ENCODE data around the gene UBXN4. TPM values are rescaled to one million over a fixed set of nuclear protein-coding genes. Genes with fewer than 3 reads are reported as not detected.
"Not testable (repeated sequence)": the region's sequence is repeated elsewhere in the genome, so short reads cannot be mapped to it uniquely, and the experiment has no call there.

UBXN4 gene
- total and polyA plus RNA-seq, 7 experiments from 2014 or later: 83.7 to 158 (median 116) TPM

GRCh38 chr2:135807874-135808273, 66.2 kb downstream of the UBXN4 start:
- H3K4me1 Mint-ChIP-seq; DNase-seq; H3K27ac ChIP-seq (ENCODE audit: low read depth, low read length); CTCF ChIA-PET; H3K4me1 ChIP-seq (ENCODE audit: control insufficient read depth in 2 of 2, insufficient read depth in 2 of 2, low read length in 2 of 2); H3K27me3 Mint-ChIP-seq; intact Hi-C loops (cut with micrococcal nuclease); H3K4me3 Mint-ChIP-seq; POLR2A ChIA-PET; H3K4me3 ChIP-seq (ENCODE audit: low read length); H3K9me3 ChIP-seq (ENCODE audit: control insufficient read depth in 2 of 3, low read length in 3 of 3); H3K27ac Mint-ChIP-seq; H3K9me3 Mint-ChIP-seq; H3K36me3 ChIP-seq (ENCODE audit: control insufficient read depth in 2 of 3, insufficient read depth in 3 of 3, low read length in 3 of 3); ATAC-seq; H3K27me3 ChIP-seq (ENCODE audit: control insufficient read depth in 2 of 2, insufficient read depth in 2 of 2, low read length in 2 of 2): not testable (repeated sequence)
- peaks cover 0 to 19% (median 0%) of the 10 kb centered on the region in 5 donors for H3K36me3 Mint-ChIP-seq

GRCh38 chr2:135812907-135813511, 71.4 kb downstream of the UBXN4 start:
- Histone ChIP-seq H3K4me3 (ENCODE audit: low read length) (no peak overlapping the region), H3K9me3 (ENCODE audit: control insufficient read depth in 2 of 3, low read length in 3 of 3) (no peaks in the 10 kb centered on the region), H3K4me1 (ENCODE audit: control insufficient read depth in 2 of 2, insufficient read depth in 2 of 2, low read length in 2 of 2) (no peaks in the 10 kb centered on the region), H3K27ac (ENCODE audit: low read depth, low read length) (no peak overlapping the region), H3K27me3 (ENCODE audit: control insufficient read depth in 2 of 2, insufficient read depth in 2 of 2, low read length in 2 of 2) (no peaks in the 10 kb centered on the region), H3K36me3 (ENCODE audit: control insufficient read depth in 2 of 3, insufficient read depth in 3 of 3, low read length in 3 of 3) (no peaks in the 10 kb centered on the region)
- no peak for ATAC-seq
- DNase-seq: no peak
- Mint-ChIP-seq H3K4me3 (no peak overlapping the region), H3K27me3 (no peaks in the 10 kb centered on the region), H3K36me3 (peaks cover 0 to 29% (median 0%) of the 10 kb centered on the region in 5 donors), H3K27ac (peak overlapping the region in 1 of 9 donors; percentile 51), H3K9me3 (peaks cover 0 to 13% (median 0%) of the 10 kb centered on the region in 11 donors), H3K4me1 (peaks cover 0 to 6% (median 0%) of the 10 kb centered on the region in 7 donors)
- CTCF ChIA-PET: no interaction called here
- POLR2A ChIA-PET: no interaction called here
- intact Hi-C loops (cut with micrococcal nuclease): no loop called here

GRCh38 chr2:135815269-135815668, 73.6 kb downstream of the UBXN4 start:
- no peak for ATAC-seq
- POLR2A ChIA-PET: no interaction called here
- CTCF ChIA-PET: interaction anchor here (1.2 kb wide), 1 partner anchor 9 kb away, joined by 4 read pairs; no protein-coding TSS in a partner anchor

GRCh38 chr2:135817466-135817865, 75.8 kb downstream of the UBXN4 start:
- Mint-ChIP-seq H3K9me3 (peaks cover 0 to 13% (median 3%) of the 10 kb centered on the region in 11 donors), H3K4me3 (no peak overlapping the region), H3K27ac (no peak overlapping the region), H3K36me3 (peaks cover 0 to 31% (median 0%) of the 10 kb centered on the region in 5 donors), H3K27me3 (no peaks in the 10 kb centered on the region), H3K4me1 (peaks cover 7 to 38% (median 24%) of the 10 kb centered on the region in 7 donors)
- Histone ChIP-seq H3K27me3 (ENCODE audit: control insufficient read depth in 2 of 2, insufficient read depth in 2 of 2, low read length in 2 of 2) (no peaks in the 10 kb centered on the region), H3K36me3 (ENCODE audit: control insufficient read depth in 2 of 3, insufficient read depth in 3 of 3, low read length in 3 of 3) (no peaks in the 10 kb centered on the region), H3K27ac (ENCODE audit: low read depth, low read length) (no peak overlapping the region), H3K9me3 (ENCODE audit: control insufficient read depth in 2 of 3, low read length in 3 of 3) (peaks cover 0 to 2% (median 0%) of the 10 kb centered on the region in 3 experiments), H3K4me3 (ENCODE audit: low read length) (no peak overlapping the region), H3K4me1 (ENCODE audit: control insufficient read depth in 2 of 2, insufficient read depth in 2 of 2, low read length in 2 of 2) (peaks cover 10 to 11% of the 10 kb centered on the region in 2 donors)
- ChIA-PET POLR2A (no interaction called here), CTCF (interaction anchor here (1.3 kb wide), 1 partner anchor 20 kb away, joined by 3 read pairs; no protein-coding TSS in a partner anchor)
- DNase-seq: no peak
- intact Hi-C loops (cut with micrococcal nuclease): no loop called here
- ATAC-seq: no peak

More at GRCh38 chr2:135815269-135815668, 73.6 kb downstream of the UBXN4 start:
- Histone ChIP-seq H3K27me3 (ENCODE audit: control insufficient read depth in 2 of 2, insufficient read depth in 2 of 2, low read length in 2 of 2) (no peaks in the 10 kb centered on the region), H3K4me1 (ENCODE audit: control insufficient read depth in 2 of 2, insufficient read depth in 2 of 2, low read length in 2 of 2) (peaks cover 6 to 7% of the 10 kb centered on the region in 2 donors), H3K4me3 (ENCODE audit: low read length) (no peak overlapping the region), H3K9me3 (ENCODE audit: control insufficient read depth in 2 of 3, low read length in 3 of 3) (no peaks in the 10 kb centered on the region), H3K36me3 (ENCODE audit: control insufficient read depth in 2 of 3, insufficient read depth in 3 of 3, low read length in 3 of 3) (no peaks in the 10 kb centered on the region), H3K27ac (ENCODE audit: low read depth, low read length) (no peak overlapping the region)
- H3K4me3 Mint-ChIP-seq: no peak overlapping the region
- no peaks in the 10 kb centered on the region for H3K27me3 Mint-ChIP-seq
- H3K36me3 Mint-ChIP-seq: peaks cover 0 to 28% (median 0%) of the 10 kb centered on the region in 5 donors
- intact Hi-C loops (cut with micrococcal nuclease): no loop called here
- H3K4me1 Mint-ChIP-seq: peaks cover 3 to 21% (median 11%) of the 10 kb centered on the region in 7 donors
- DNase-seq: no peak
- H3K27ac Mint-ChIP-seq: peak overlapping the region in 2 of 9 donors; percentile 9 to 40
- H3K9me3 Mint-ChIP-seq: peaks cover 0 to 13% (median 0%) of the 10 kb centered on the region in 11 donors

GRCh38 chr2:135817951-135818350, 76.3 kb downstream of the UBXN4 start:
- Histone ChIP-seq H3K9me3 (ENCODE audit: control insufficient read depth in 2 of 3, low read length in 3 of 3) (peaks cover 0 to 6% (median 0%) of the 10 kb centered on the region in 3 experiments), H3K36me3 (ENCODE audit: control insufficient read depth in 2 of 3, insufficient read depth in 3 of 3, low read length in 3 of 3) (no peaks in the 10 kb centered on the region), H3K27ac (ENCODE audit: low read depth, low read length) (no peak overlapping the region), H3K4me1 (ENCODE audit: control insufficient read depth in 2 of 2, insufficient read depth in 2 of 2, low read length in 2 of 2) (peaks cover 10 to 11% of the 10 kb centered on the region in 2 donors), H3K4me3 (ENCODE audit: low read length) (no peak overlapping the region), H3K27me3 (ENCODE audit: control insufficient read depth in 2 of 2, insufficient read depth in 2 of 2, low read length in 2 of 2) (no peaks in the 10 kb centered on the region)
- H3K4me3 Mint-ChIP-seq: no peak overlapping the region
- ChIA-PET POLR2A (no interaction called here), CTCF (interaction anchor here (1.3 kb wide), 1 partner anchor 21 kb away, joined by 3 read pairs; no protein-coding TSS in a partner anchor)
- DNase-seq (no peak), ATAC-seq (no peak)
- peaks cover 7 to 41% (median 24%) of the 10 kb centered on the region in 7 donors for H3K4me1 Mint-ChIP-seq
- H3K27ac Mint-ChIP-seq: no peak overlapping the region
- H3K9me3 Mint-ChIP-seq: peaks cover 0 to 15% (median 6%) of the 10 kb centered on the region in 11 donors
- intact Hi-C loops (cut with micrococcal nuclease): no loop called here
- H3K27me3 Mint-ChIP-seq: no peaks in the 10 kb centered on the region
- H3K36me3 Mint-ChIP-seq: peaks cover 0 to 31% (median 3%) of the 10 kb centered on the region in 5 donors

- H3K4me1 Mint-ChIP-seq: peaks cover 7 to 43% (median 24%) of the 10 kb centered on the region in 7 donors
- peaks cover 10 to 11% of the 10 kb centered on the region in 2 donors for H3K4me1 ChIP-seq (ENCODE audit: control insufficient read depth in 2 of 2, insufficient read depth in 2 of 2, low read length in 2 of 2)
- DNase-seq: peak in 3 of 9 donors; percentile 6 to 49 (median 14)
- H3K4me3 ChIP-seq (ENCODE audit: low read length): no peak overlapping the region
- H3K36me3 ChIP-seq (ENCODE audit: control insufficient read depth in 2 of 3, insufficient read depth in 3 of 3, low read length in 3 of 3): no peaks in the 10 kb centered on the region
- peak overlapping the region in 2 of 10 donors; percentile 2 to 66 for H3K4me3 Mint-ChIP-seq
- ChIA-PET POLR2A (no interaction called here), CTCF (no interaction called here)
- no peak overlapping the region for H3K27ac ChIP-seq (ENCODE audit: low read depth, low read length)
- H3K9me3 Mint-ChIP-seq: peaks cover 0 to 16% (median 10%) of the 10 kb centered on the region in 11 donors
- peaks cover 0 to 36% (median 9%) of the 10 kb centered on the region in 5 donors for H3K36me3 Mint-ChIP-seq
- ATAC-seq: no peak
- no peaks in the 10 kb centered on the region for H3K27me3 ChIP-seq (ENCODE audit: control insufficient read depth in 2 of 2, insufficient read depth in 2 of 2, low read length in 2 of 2)
- H3K27ac Mint-ChIP-seq: peak overlapping the region in 2 of 9 donors; percentile 11 to 48
- H3K9me3 ChIP-seq (ENCODE audit: control insufficient read depth in 2 of 3, low read length in 3 of 3): peaks cover 0 to 12% (median 0%) of the 10 kb centered on the region in 3 experiments
- intact Hi-C loops (cut with micrococcal nuclease): loop anchor here (1.0 kb wide), 2 partner anchors 57 to 565 kb away; partner anchors contain the start of gene MCM6 (in 1 of the 2)
- no peaks in the 10 kb centered on the region for H3K27me3 Mint-ChIP-seq
Measured at GRCh38 chr2:135818937-135819610, 77.4 kb downstream of the UBXN4 start.

All from naive thymus-derived CD4-positive, alpha-beta T cell (primary cell).